Loucy (cell line): ENCODE measurements around the gene PDXDC1.

Source experiments
- EZH2phosphoT487 ChIP-seq: fragments of 200-600 bp; IDR thresholded peaks from 2 replicates; pipeline ENCODE4 v1.6.1; 2018; ENCODE audit warnings: antibody characterized with exemption, mild to moderate bottlenecking, moderate library complexity, borderline replicate concordance
- TF ChIP-seq, protein P1 (sequence below): fragments of 200-600 bp; sonication (generic); conservative IDR thresholded peaks from 2 replicates; pipeline ENCODE4 v1.5.1; 2014; ENCODE audit warnings: mild to moderate bottlenecking, antibody characterized with exemption, low read length

DNA sequence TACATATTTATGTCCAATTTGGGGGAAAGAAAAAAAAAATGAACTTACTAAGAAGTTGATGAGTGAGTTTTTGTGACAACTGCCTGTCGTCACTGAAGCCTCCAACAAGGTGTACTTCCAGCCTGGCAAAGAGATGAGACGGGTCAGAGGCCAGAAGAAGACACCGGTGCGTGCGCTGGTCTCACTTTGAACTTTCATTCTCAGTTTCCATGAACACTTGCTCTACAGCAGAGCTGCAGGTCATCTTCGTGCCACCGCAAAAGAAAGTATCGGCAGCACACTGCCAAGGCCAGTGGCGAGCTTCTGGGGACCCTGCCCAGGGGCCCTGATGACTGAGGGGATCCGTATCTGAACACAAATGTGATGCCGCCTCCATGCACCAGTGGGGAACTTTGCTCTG is 69.5 kb downstream of the PDXDC1 start:
- TF ChIP-seq, protein P1, sequence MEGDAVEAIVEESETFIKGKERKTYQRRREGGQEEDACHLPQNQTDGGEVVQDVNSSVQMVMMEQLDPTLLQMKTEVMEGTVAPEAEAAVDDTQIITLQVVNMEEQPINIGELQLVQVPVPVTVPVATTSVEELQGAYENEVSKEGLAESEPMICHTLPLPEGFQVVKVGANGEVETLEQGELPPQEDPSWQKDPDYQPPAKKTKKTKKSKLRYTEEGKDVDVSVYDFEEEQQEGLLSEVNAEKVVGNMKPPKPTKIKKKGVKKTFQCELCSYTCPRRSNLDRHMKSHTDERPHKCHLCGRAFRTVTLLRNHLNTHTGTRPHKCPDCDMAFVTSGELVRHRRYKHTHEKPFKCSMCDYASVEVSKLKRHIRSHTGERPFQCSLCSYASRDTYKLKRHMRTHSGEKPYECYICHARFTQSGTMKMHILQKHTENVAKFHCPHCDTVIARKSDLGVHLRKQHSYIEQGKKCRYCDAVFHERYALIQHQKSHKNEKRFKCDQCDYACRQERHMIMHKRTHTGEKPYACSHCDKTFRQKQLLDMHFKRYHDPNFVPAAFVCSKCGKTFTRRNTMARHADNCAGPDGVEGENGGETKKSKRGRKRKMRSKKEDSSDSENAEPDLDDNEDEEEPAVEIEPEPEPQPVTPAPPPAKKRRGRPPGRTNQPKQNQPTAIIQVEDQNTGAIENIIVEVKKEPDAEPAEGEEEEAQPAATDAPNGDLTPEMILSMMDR: no peak
- TF ChIP-seq EZH2phosphoT487: no peak
